Stimulated activated naive CD4-positive, alpha-beta T cell (primary cell): ENCODE data around the gene LRCOL1.

Experiments used
- DNase-seq, 6 experiments: peaks; one replicate each; lab custom pipeline; 2025; lab: John Stamatoyannopoulos, UW

The LRCOL1 gene

DNA sequence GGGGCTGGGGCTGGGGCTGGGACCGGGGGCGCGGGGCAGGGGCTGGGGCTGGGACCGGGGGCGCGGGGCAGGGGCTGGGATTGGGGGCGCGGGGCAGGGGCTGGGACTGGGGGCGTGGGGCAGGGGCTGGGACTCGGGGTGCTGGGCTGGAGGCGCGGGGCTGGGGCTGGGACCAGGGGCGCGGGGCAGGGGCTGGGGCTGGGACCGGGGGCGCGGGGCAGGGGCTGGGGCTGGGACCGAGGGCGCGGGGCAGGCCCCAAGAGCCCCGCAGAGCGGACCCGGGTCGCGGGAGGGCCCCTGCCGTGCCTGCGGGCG is 8.6 kb upstream of the LRCOL1 start:
- no peak for DNase-seq

DNA sequence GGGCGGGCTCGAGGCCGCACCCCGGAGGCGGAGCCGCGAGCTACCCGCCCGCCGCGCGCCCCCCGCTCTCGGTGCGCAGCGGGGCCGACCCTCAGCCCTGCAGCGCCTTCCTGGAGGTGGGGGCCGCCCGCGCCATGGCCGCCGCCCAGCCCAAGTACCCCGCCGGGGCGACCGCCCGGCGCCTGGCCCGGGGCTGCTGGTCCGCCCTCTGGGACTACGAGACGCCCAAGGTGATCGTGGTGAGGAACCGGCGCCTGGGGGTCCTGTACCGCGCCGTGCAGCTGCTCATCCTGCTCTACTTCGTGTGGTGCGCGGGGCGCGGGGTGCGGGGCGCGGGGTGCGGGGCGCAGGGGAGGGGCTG is 8.3 kb upstream of the LRCOL1 start, which contains the start of gene P2RX2:
P2RX2 (plus strand) TSS at position 94 of the 361 bp plus-strand sequence; CDS start at position 135, 41 bp downstream.
- DNase-seq, result no peak

DNA sequence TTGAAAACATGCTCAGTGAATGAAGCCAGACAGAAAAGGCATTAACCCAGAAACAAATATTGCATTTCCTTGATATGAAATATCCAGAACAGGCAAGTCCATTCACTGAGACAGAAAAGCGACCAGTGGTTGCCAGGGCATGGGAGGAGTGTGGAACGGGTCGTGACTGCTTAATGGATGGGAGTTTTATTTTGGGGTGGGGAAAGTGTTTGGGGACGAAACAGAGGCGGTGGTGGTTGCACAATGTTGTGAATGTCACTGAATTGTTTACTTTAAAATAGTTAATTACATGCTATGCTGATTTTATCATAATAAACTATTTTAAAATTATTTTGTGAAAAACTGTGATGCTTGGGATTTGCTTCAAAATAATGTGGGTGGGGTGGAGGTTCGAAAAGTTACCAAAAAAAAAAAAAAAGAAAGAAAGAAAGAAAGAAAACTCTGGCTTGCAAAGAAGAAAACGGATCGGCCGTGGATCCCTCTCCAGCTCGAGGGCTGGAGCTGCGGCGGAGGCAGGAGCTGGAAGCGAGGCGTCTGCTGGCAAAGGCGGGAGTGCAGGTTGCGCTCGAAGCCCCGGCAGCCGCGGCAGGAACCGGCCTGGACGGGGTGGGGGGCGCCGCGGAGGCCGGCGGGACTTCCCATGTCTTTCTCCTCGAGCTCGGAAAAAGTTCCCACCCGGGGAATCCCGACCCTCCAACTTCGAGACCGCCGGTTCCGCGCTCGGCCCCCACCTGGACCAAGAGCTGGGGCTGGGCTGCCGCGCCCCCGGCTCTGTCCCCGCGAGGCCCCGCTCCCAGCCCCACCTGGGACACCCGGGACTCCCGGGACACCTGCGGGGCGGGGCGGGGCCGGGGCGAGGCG is 7.7 kb upstream of the LRCOL1 start:
- DNase-seq, result no peak

DNA sequence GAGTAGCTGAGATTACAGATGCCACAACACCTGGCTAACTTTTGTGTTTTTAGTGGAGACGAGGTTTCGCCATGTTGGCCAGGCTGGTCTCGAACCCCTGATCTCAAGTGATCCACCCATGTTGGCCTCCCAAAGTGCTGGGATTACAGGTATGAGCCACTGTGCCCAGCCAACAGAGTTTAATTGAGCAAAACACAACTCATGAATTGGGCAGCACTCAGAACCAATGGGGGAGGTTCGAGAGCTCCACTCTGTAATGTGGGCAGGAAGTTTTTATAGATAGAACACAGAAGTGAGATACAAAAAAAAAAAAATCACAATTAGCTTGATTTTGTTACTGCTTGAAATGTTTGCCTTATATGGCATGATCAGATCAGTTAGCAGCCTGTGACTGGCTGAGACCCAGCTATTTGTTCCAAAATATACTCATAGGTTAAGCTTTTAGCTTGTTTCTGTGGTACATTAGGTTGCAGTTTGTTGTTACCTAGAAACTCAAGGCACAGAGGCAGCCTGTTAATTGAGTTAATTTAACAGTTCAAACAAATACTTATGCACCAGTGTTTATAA is 6.8 kb upstream of the LRCOL1 start:
- DNase-seq, result no peak

DNA sequence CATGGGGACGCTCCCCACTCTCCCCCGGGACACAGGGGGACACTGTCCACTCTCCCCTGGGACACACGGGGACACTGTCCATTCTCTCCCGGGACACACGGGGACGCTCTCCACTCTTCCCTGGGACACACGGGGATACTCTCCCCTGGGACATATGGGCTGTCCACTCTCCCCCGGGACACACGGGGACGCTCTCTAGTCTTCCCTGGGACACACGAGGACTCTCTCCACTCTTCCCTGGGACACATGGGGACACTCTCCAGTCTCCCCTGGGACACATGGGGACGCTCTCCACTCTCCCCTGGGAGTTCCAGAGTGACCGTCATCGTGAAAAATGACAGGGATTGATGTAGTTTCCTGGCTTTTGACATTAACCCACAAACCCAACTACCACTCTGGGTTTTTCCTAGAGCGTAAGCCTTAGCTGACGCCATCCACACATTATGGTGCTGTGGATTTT is 5.2 kb upstream of the LRCOL1 start:
- no peak for DNase-seq

DNA sequence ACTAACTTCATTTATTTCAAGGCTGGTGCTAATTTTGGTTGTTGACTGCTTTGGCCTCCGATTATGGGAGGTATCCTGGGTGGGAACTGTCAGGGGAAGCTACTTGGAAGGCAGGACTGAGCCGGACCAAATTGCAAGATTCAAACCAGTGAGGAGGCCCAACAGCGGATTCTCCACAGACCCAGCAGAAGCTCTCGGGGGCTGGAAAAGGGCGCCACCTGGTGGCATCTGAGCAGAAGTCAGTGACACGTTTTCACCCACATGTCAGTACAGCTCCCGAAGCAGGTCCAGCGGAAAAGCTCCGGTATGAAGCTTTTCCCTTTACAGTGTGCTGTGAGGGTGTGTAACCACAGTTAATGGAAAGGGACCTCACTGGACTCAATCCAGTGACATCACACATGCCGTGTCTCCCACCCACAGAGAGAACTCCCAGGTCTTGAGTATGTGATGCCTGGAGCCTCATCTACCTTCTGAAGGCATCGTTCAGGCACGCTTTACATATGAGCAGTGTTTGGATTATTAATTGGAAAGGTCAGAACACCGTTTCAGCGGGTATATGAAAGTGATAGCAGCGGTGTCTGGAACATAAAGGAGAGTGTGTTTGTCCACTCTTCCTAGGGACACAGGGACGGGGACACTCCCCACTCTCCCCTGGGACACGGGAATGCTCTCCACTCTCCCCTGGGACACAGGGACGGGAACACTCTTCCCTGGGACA is 4.6 kb upstream of the LRCOL1 start:
- DNase-seq, result peak; percentile 49 to 84 (median 70)

DNA sequence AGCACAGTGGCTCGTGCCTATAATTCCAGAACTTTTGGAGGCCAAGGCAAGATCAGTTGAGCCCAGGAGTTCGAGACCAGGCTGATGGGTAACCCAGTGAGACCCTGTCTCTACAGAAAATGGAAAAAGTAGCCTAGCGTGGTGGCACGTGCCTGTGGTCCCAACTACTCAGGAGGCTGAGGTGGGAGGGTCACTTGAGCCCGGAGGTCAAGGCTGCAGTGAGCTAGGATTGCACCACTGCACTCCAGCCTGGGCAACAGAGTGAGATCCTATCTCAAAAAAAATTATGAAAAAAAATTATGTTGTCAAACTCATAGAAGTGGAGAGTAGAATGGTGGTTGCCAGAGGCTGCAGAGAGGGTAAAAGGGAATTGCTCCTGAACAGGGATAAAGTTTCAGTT is 3.6 kb upstream of the LRCOL1 start:
- DNase-seq, result no peak

DNA sequence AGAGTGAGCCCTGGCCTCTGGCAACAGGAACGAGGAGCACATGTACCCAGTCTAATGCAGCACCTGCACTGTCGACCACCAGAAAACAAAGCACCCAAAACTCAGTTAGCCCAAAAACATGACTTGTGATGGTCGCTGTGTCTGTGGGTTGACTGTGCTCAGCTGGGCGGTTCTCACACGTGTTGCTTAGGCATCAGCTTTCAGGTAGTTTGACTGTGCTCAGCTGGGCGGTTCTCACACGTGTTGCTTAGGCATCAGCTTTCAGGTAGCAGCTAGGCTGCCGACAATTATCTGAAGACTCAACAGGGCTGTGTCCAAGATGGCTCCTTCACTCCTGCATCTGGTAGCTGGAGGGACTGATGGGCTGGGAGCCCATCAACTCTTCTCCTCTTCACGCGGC is 1.2 kb upstream of the LRCOL1 start:
- no peak for DNase-seq

DNA sequence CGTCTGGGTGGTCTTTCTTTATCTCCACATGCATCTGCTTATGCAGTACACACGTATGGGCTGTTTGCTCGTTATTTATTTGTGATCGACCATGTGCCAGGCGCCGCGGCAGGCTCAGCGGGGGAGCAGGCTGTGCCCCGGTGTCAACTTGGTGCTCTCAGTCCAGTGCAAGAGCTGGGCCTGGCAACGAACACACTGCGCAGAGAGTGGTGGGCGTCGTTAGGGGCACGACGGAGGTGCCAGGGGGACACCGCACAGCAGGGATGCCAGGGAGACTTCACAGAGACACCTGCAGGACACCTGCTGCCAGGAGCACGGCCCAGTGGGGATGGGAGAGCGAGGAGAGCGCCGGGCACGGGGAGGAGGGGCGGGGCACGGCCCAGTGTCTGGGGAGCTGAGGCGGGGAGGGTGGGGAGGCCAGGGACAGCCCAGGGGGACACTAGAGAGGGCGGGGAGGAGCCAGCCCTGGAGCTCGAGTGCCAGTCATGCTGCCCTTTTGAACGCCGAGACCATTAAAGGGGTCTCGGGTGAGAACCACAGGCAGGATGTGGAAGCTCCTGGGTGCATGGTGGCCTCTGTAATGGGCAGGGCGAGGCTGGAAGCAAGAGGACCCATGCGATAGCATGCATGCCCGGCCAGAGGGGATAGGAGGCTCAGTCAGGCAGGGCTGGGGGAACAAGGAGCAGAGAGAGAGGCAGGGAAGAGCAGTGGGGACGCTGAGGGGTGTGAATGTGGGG is 652 bp upstream of the LRCOL1 start:
- no peak for DNase-seq

DNA sequence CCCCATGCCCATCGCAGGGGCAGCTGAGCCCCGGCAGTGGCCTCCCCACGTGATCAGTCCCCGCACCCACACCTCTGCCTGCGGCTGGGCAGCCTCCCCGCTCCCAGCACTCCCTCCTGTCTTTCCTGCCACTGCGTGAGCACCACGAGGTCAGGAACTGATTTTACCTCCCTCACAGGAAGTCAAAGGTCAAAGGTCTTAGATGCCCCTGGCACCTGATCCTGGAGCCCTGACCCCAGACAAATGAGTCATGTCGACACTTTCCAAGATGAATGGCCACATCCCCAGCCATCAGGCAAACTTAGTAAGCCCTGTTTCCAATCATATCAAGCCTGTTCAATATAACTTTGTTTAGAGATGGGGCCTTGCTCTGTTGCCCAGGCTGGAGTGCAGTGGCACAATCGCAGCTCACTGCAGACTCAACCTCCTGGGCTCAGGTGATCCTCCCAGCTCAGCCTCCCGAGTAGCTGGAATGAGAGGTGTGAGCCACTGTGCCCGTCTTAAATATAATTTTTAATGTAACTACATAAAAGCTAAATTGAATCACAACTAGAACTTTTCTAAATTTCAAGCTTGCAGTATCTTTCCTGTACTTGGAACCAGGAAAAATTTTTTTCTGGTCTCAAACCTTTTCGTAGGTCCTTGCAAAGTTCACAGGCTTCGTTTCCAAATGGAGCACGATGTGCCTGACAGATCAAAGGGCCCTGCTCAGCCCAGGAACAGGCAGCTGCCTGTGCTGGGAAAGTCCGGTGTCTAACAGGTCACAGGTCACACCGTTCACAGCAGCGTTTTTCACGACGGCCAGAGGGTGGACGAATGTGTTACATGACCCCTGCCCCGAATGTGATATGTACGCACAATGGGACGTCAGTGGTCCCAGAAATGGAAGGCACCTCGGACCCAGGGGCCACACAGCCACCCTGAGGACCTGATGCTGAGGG is 1.9 kb downstream of the LRCOL1 start:
- no peak for DNase-seq

DNA sequence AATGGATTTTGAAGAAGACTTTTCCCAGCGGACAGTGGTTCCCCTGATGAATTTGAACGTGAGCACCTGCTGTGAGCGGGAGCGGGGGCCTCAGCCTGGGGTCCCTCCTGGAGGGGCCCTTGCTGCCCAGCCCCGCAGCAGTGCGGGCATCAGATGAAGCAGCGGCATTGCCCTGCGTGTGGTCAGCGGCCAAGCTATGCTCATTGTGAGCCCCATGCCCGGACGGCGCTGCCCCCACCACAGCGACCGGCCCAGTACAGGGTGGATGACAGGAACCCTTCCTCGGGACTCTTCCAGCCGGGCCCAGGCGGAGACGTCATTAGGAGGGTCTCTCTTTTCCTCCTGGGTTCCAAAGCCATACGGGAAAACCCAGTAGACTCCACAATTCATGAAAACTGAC is 3.5 kb downstream of the LRCOL1 start:
- no peak for DNase-seq

DNA sequence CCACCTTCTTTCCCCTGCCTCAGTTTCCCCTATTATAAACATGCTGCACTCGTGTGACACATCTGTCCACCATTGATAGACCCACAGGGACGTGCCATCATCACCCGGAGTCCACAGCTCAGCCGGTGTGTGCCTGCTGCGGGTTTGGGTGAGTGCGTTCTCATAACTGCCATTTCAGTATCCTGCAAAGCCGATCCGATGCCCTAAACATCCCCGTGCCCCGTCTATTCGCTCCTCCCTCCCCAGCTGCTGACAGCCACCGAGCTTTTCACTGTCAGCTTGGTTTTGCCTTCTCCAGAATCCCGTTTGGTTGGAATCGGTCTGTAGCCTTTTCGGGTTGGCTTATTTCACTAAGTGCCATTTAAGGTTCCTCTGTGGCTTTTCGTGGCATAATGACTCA is 3.9 kb downstream of the LRCOL1 start:
- DNase-seq, result no peak

DNA sequence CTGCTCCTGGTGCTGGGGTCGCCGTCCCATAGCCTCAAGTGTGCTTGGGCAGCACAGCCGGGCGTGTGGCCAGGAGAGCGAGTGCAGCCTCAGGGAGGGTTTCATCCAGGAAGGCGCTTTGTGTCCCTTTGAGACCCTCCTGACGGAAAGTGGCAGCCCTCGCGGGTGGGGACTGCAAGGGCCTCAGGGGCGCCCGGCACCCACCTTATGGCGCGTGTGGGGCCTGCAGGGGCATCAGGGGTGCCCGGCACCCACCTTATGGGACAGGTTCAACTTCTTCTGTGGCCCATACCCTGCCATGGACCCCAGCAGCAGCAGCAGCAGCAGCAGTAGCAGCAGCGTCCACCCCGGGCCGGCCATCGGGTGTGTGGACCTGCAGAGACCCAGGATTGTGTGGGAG is 4.5 kb downstream of the LRCOL1 start:
- DNase-seq, result no peak

DNA sequence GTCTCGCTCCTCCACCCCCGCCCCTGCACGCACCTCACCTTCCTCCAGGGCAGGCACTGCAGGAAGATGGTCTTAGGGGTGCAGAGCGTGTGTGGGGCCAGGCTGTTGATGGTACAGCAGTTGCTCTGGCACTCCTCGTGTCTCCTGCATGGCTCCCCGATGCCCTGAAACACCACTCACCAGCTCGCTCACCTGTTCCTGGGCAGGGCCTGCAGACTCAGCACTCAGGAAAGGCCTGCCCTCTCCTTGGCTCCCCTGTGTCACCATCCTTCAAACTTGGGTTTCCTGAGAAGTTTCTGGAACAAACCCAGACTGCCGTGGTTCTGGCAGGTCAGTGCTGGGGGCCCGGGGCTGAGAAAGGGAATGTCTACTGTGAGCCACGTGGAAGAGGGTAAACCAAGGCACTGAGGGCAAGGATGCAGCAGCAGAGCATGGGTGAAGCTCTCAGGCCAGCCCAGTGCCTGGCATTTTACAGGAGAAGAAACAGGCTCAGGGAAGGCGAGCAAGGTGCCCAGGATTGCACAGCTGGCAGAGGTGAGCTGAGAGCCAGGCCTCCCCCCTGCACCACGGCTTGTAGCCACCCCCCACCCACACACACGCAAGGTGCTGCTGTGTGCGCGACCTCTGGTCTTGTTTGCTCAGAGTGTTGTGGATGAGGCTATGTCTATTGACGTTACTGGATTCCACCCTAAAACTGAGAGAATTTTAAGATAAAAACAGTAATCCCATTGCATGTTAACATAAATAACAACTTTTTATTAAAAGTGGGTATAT is 5.5 kb downstream of the LRCOL1 start:
- no peak for DNase-seq

DNA sequence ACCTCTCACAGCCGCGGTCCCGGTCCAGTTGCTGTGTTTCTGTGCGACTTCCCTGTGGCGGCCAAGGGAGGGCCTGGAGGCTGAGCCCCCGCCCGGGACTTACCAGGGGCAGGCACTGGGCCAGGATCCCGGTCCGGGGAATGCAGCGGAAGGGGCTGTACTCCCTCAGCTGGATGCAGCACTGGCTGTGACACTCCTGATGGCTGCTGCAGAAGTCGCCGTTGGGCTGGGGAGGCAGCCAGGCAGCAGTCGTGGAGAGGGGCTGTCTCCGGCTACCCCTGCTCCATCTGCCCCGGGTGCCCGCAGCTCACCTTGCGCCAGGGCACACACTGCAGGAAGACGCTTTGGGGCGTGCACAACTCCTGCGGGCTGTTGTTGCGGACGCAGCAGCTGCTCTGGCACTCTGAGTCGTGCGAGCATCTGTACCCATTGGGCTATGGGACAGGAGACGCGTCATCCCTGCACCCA is 6.2 kb downstream of the LRCOL1 start:
- DNase-seq, result no peak

DNA sequence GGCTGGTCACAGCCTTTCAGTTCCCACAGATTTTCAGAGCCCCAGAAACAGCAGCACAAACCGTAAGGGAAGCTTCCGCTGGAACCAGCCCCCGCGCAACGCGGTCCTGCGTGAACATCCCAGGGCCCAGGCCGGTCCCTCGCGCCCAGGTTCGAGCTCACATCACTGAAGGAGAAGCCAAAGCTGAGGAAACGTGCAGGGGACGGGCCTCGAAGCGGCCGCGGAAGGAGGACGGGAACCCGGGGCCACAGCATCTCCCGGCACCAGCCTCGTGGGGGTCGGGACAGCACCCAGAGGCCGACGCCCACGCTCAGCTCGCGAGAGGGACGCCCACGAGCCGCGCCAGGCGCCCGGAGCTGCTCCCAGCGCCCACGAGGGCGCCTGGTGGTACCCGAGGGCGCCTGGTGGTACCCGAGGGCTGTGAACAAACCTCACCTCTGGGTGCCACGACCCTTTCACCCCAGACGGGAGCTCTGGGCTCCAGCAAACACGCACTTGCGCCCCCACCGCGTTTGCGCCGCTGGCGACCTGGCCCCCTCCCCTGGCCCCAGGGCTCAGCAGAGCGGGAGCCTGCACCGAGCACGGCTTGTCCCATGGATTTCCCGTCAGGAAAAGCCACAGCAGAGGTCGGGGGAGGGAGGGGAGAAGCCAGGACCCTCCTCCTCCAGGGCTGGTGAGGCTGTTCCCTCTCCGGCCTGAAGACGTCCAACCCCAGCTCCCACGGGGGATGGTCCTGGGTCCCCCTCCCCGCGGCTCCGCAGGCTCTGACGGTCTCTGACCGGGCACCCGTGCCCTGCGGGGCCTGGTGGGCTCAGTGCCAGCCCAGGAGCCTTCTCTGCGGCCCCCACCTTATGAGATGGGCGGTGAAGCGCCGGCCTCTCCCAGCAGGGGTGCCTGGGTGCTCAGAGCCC is 6.9 kb downstream of the LRCOL1 start:
- DNase-seq, result peak in 4 of 6 experiments; percentile 21 to 80 (median 70)

DNA sequence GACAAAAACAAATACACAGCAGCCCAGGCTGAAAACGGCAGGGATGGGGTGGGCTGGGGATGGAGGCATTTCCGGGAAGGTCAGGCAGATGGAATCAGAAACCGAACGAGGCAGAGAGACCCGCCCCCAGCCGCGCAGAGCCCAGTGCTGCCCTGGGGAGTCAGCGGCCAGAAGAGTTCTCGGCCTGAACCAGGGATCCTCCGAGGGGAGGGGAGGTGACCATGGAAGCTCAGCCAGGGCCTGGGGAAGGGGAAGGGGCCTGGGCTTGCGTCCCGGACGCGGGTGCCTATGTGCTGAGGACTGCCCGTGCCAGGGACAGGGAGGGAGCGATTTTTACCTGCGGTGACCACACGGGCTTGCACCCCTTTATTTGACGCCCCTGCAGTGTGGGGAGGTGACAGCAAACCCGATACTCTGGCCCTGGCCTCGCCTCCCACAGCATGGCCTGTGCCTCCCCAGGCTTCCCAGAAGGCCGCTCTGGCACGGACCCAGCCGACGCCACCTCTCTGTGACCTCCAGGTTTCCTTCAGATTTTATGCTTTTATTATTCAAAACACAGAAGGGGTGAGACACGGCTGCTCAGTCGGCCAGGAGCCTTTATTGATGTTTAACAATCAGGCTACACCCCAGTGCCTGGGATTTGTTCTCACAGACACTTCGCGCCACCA is 7.7 kb downstream of the LRCOL1 start:
- no peak for DNase-seq

DNA sequence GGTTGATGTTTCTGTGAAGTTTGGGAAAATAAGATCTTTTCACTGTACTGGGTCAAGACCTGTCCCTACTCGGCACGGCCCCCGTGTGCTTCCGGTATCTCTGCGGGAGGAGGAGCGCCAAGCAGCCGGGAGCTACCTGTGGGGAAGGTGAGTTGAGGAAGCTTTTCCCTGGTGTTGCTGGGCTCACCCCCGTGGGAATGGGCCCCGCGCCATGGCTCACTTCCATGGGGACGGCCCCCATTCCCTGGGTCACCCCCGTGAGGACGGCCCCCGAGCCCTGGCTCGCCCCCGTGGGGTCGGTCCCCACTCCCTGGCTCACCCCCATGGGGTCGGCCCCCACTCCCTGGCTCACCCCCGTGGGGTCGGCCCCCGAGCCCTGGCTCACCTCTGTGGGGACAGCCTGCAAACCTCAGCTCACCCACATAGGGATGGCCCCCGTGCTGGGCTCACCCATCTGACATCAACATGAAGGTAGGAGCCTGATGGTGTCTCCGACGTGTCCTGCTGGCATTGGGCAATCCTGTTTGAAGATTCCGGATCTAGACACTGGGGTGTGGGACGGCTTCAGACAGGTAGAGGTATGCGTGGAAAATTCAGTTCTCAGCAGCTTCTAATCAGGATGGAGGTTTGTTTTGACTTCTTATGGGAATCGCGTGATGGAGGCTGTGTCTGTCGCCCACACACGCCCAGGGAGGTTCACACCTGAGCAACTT is 9.1 kb downstream of the LRCOL1 start:
- DNase-seq, result no peak
